ENCODE data around the gene CDH6.

Gene CDH6

GRCh38 chr5:31204958-31205357 is 11.5 kb downstream of the CDH6 start:
- TF ChIP-seq TCF12 (IDR thresholded peaks at IDR 0.05; ENCODE audit: low read depth) (no peak), YY1 (IDR thresholded peaks at IDR 0.05; ENCODE audit: low read depth) (no peak)

GRCh38 chr5:31208043-31208442 is 14.6 kb downstream of the CDH6 start:
- TF ChIP-seq CREB1 (IDR thresholded peaks at IDR 0.05; ENCODE audit: low read depth) (no peak), NFIC (IDR thresholded peaks at IDR 0.05) (peak; percentile 56), YY1 (IDR thresholded peaks at IDR 0.05; ENCODE audit: low read depth) (no peak), EGR1 (IDR thresholded peaks at IDR 0.05) (no peak), ZBTB7A (IDR thresholded peaks at IDR 0.05; ENCODE audit: low read depth) (0 out of 2 replicates have a peak, but pooled peaks have one; percentile 64), TAF1 (IDR thresholded peaks at IDR 0.05; ENCODE audit: low read depth) (no peak), REST (IDR thresholded peaks at IDR 0.05; ENCODE audit: low read depth) (no peak), MAX (IDR thresholded peaks at IDR 0.05) (no peak), EP300 (IDR thresholded peaks at IDR 0.05; ENCODE audit: borderline replicate concordance) (0 out of 2 replicates have a peak, but pooled peaks have one; percentile 29), TCF12 (IDR thresholded peaks at IDR 0.05; ENCODE audit: low read depth) (0 out of 2 replicates have a peak, but pooled peaks have one; percentile 37), USF1 (IDR thresholded peaks at IDR 0.05) (no peak), TEAD4 (IDR thresholded peaks at IDR 0.05) (0 out of 2 replicates have a peak, but pooled peaks have one; percentile 24), CEBPB (IDR thresholded peaks at IDR 0.05) (no peak), FOXM1 (IDR thresholded peaks at IDR 0.05; ENCODE audit: borderline replicate concordance, low read depth) (0 out of 2 replicates have a peak, but pooled peaks have one; percentile 15), RAD21 (IDR thresholded peaks at IDR 0.05; ENCODE audit: low read depth) (no peak)

GRCh38 chr5:31209334-31209733 is 15.8 kb downstream of the CDH6 start:
- TF ChIP-seq EP300 (IDR thresholded peaks at IDR 0.05; ENCODE audit: borderline replicate concordance): no peak
- TF ChIP-seq MAX (IDR thresholded peaks at IDR 0.05): no peak
- TF ChIP-seq REST (IDR thresholded peaks at IDR 0.05; ENCODE audit: low read depth): no peak
- TF ChIP-seq FOXM1 (IDR thresholded peaks at IDR 0.05; ENCODE audit: borderline replicate concordance, low read depth): no peak

- TF ChIP-seq YY1 (IDR thresholded peaks at IDR 0.05; ENCODE audit: low read depth): no peak
- TF ChIP-seq EP300 (IDR thresholded peaks at IDR 0.05; ENCODE audit: borderline replicate concordance): no peak
- no peak for TF ChIP-seq FOXM1 (IDR thresholded peaks at IDR 0.05; ENCODE audit: borderline replicate concordance, low read depth)
- no peak for TF ChIP-seq TEAD4 (IDR thresholded peaks at IDR 0.05)
- no peak for TF ChIP-seq TAF1 (IDR thresholded peaks at IDR 0.05; ENCODE audit: low read depth)
- no peak for TF ChIP-seq MAX (IDR thresholded peaks at IDR 0.05)
- TF ChIP-seq CEBPB (IDR thresholded peaks at IDR 0.05): no peak
- no peak for TF ChIP-seq ZBTB7A (IDR thresholded peaks at IDR 0.05; ENCODE audit: low read depth)
- no peak for TF ChIP-seq NFIC (IDR thresholded peaks at IDR 0.05)
- no peak for TF ChIP-seq REST (IDR thresholded peaks at IDR 0.05; ENCODE audit: low read depth)
- TF ChIP-seq USF1 (IDR thresholded peaks at IDR 0.05): no peak
- no peak for TF ChIP-seq EGR1 (IDR thresholded peaks at IDR 0.05)
- TF ChIP-seq CREB1 (IDR thresholded peaks at IDR 0.05; ENCODE audit: low read depth): no peak
- no peak for TF ChIP-seq TCF12 (IDR thresholded peaks at IDR 0.05; ENCODE audit: low read depth)
- no peak for TF ChIP-seq RAD21 (IDR thresholded peaks at IDR 0.05; ENCODE audit: low read depth)
Observed at GRCh38 chr5:31211098-31211497, 17.6 kb downstream of the CDH6 start.

All from Ishikawa (cell line).